Mesenchymal stem cell (in vitro differentiated cells and primary cell): Measurements from ENCODE around the gene KRTAP10-5.

Experiments
- DNase-seq: peaks from one replicate; pipeline ENCODE4 v3.0.0-alpha.2; 2013
- H2AFZ ChIP-seq: one replicate; pipeline ENCODE4 v1.6.1; 2013; ENCODE audit warnings: low read depth, mild to moderate bottlenecking, control low read depth, inconsistent platforms, low read length, moderate library complexity
- H2AK5ac ChIP-seq: 2 replicates; pipeline ENCODE4 v1.6.1; 2013; ENCODE audit warnings: low read length, moderate library complexity, mild to moderate bottlenecking, inconsistent platforms; ENCODE audit not compliant: severe bottlenecking
- H2BK120ac ChIP-seq: one replicate; pipeline ENCODE4 v1.6.1; 2013; ENCODE audit warnings: low read depth, mild to moderate bottlenecking, inconsistent platforms, low read length, moderate library complexity
- H2BK12ac ChIP-seq, 2 experiments: one replicate each; pipeline ENCODE4 v1.6.1; 2013; ENCODE audit warnings: inconsistent platforms in 2 of 2, low read length in 2 of 2, mild to moderate bottlenecking in 2 of 2, moderate library complexity in 2 of 2, control low read depth in 1 of 2
- H2BK15ac ChIP-seq: one replicate; pipeline ENCODE4 v1.6.1; 2013; ENCODE audit warnings: mild to moderate bottlenecking, low read depth, inconsistent platforms; ENCODE audit not compliant: poor library complexity, severe bottlenecking
- H2BK5ac ChIP-seq: 2 replicates; pipeline ENCODE4 v1.6.1; 2013; ENCODE audit warnings: low read depth, mild to moderate bottlenecking, low read length, control low read depth, inconsistent platforms; ENCODE audit not compliant: poor library complexity, severe bottlenecking
- H3K14ac ChIP-seq, 2 experiments: one replicate each; pipeline ENCODE4 v1.6.1; 2013; ENCODE audit warnings: inconsistent platforms in 2 of 2, low read length in 2 of 2, control low read depth in 1 of 2, mild to moderate bottlenecking in 1 of 2, moderate library complexity in 1 of 2
- H3K18ac ChIP-seq, 2 experiments: one replicate each; pipeline ENCODE4 v1.6.1; 2013; ENCODE audit warnings: inconsistent platforms in 2 of 2, low read length in 2 of 2, control low read depth in 1 of 2, low read depth in 1 of 2, mild to moderate bottlenecking in 1 of 2
- H3K23ac ChIP-seq, 2 experiments: one replicate each; pipeline ENCODE4 v1.6.1; 2013; ENCODE audit warnings: inconsistent platforms in 2 of 2, low read length in 2 of 2, mild to moderate bottlenecking in 2 of 2, moderate library complexity in 2 of 2, control low read depth in 1 of 2
- H3K27ac ChIP-seq: 2 replicates; pipeline ENCODE4 v1.5.1; 2013; ENCODE audit warnings: mild to moderate bottlenecking, moderate library complexity, low read length, control low read depth, inconsistent platforms; ENCODE audit not compliant: poor library complexity, severe bottlenecking
- H3K27me3 ChIP-seq, 2 experiments: 2 replicates each; pipeline versions ENCODE4 v1.6.1 to v1.7.0; 2013; ENCODE audit warnings: low read length in 2 of 2, mild to moderate bottlenecking in 2 of 2, moderate library complexity in 2 of 2, control low read depth in 1 of 2, inconsistent platforms in 1 of 2; ENCODE audit not compliant: control insufficient read depth in 1 of 2, insufficient read depth in 1 of 2
- H3K36me3 ChIP-seq, 2 experiments: 2 replicates each; pipeline versions ENCODE4 v1.6.1 to v1.7.0; 2013; ENCODE audit warnings: low read length in 2 of 2, control low read depth in 1 of 2, inconsistent platforms in 1 of 2, low read depth in 1 of 2, mild to moderate bottlenecking in 1 of 2; ENCODE audit not compliant: insufficient read depth in 2 of 2, control insufficient read depth in 1 of 2
- H3K4ac ChIP-seq, 2 experiments: one replicate each; pipeline ENCODE4 v1.6.1; 2013; ENCODE audit warnings: inconsistent platforms in 2 of 2, low read length in 2 of 2, mild to moderate bottlenecking in 2 of 2, moderate library complexity in 2 of 2, control low read depth in 1 of 2, low read depth in 1 of 2
- H3K4me1 ChIP-seq: 2 replicates; pipeline ENCODE4 v1.6.1; 2013; ENCODE audit warnings: low read depth, low read length, control low read depth; ENCODE audit not compliant: control insufficient read depth, insufficient read depth
- H3K4me2 ChIP-seq: 2 replicates; pipeline ENCODE4 v1.6.1; 2013; ENCODE audit warnings: low read length, mild to moderate bottlenecking, inconsistent platforms; ENCODE audit not compliant: poor library complexity, severe bottlenecking
- H3K4me3 ChIP-seq, 2 experiments: 2 replicates each; pipeline versions ENCODE4 v1.5.1 to v1.7.0; 2013; ENCODE audit warnings: low read length in 2 of 2, mild to moderate bottlenecking in 2 of 2, control low read depth in 1 of 2, low read depth in 1 of 2; ENCODE audit not compliant: insufficient read depth in 1 of 2
- H3K79me1 ChIP-seq: replicated peaks from 2 replicates; pipeline ENCODE4 v1.6.1; 2013; ENCODE audit warnings: mild to moderate bottlenecking, control low read depth, low read length, inconsistent platforms; ENCODE audit not compliant: poor library complexity, severe bottlenecking
- H3K9ac ChIP-seq: 2 replicates; pipeline ENCODE4 v1.7.0; 2013; ENCODE audit warnings: mild to moderate bottlenecking, low read length, moderate library complexity
- H3K9me3 ChIP-seq: 2 replicates; pipeline ENCODE4 v1.7.0; 2013; ENCODE audit warnings: mild to moderate bottlenecking, low read length; ENCODE audit not compliant: control insufficient read depth
- H4K8ac ChIP-seq: one replicate; pipeline ENCODE4 v1.6.1; 2013; ENCODE audit warnings: inconsistent platforms, mild to moderate bottlenecking, low read length, moderate library complexity
- H4K91ac ChIP-seq: one replicate; pipeline ENCODE4 v1.6.1; 2013; ENCODE audit warnings: mild to moderate bottlenecking, low read length, inconsistent platforms
- WGBS: methylation state at CpG from one replicate; pipeline ENCODE4 v1.1.7; 2013; ENCODE audit warnings: mixed read lengths; 5-methylcytosine and 5-hydroxymethylcytosine counted together

Gene KRTAP10-5

DNA sequence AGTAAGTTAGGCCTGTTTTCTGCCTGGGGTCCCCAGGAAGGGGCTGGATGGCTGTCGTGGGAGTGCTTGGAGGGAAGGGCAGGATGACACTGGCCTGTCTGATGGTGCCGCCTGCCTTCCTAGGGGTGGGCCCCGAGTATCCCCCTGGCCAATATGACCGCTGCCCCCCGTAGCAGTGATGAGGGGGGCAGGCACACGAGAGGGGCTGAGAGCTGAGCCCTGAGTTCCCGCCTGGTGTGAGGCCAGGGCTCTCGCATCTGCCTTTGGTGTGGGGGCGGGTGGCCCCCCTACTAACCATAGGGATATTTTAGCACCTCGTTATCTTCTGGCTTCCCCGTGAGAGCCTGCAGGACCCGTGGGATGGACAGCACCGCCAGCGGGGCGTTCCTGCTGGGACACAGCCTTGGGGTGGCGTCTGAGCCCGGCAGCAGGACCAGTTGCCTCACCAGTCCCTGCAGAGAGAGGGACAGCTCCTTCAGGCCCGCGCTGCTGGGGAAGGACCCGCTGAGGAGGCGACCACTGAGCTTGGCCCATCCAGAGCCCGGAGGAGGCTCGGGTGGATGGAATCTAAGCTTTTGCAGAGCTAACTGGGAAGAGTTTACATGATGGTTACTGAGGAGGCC lies 50.8 kb downstream of the KRTAP10-5 start:
- no peak overlapping the region for H4K91ac ChIP-seq
- no peak for DNase-seq
- no peaks in the 10 kb centered on the region for H3K9me3 ChIP-seq
- H2BK15ac ChIP-seq = no peak overlapping the region
- no peak overlapping the region for H2AK5ac ChIP-seq
- H3K4me3 ChIP-seq = no peak overlapping the region
- no peak overlapping the region for H3K27ac ChIP-seq
- no peak overlapping the region for H3K4ac ChIP-seq
- no peaks in the 10 kb centered on the region for H3K36me3 ChIP-seq
- H4K8ac ChIP-seq = no peak overlapping the region
- H3K14ac ChIP-seq = no peak overlapping the region
- no peak overlapping the region for H2AFZ ChIP-seq
- no peak overlapping the region for H3K23ac ChIP-seq
- H2BK12ac ChIP-seq = no peak overlapping the region
- 85% methylated on average over 23 of the region's 23 CpGs for WGBS
- H2BK120ac ChIP-seq = no peak overlapping the region
- no peaks in the 10 kb centered on the region for H3K79me1 ChIP-seq
- H2BK5ac ChIP-seq = no peak overlapping the region
- H3K9ac ChIP-seq = no peak overlapping the region
- no peaks in the 10 kb centered on the region for H3K4me1 ChIP-seq
- H3K18ac ChIP-seq = no peak overlapping the region
- H3K4me2 ChIP-seq = no peak overlapping the region
- peaks cover 0 to 3% of the 10 kb centered on the region in 2 experiments for H3K27me3 ChIP-seq
